ACC112 (cell line): Measurements from ENCODE around the gene C2CD4A.

Experiments
- H2AFZ ChIP-seq: fragments of 200-600 bp; sonication (generic); one replicate; pipeline ENCODE4 v1.6.0; 2017; ENCODE audit warnings: antibody characterized with exemption, low read length; ENCODE audit not compliant: unreplicated experiment
- H3K27ac ChIP-seq: fragments of 200-600 bp; sonication (generic); 2 replicates; pipeline ENCODE4 v1.5.1; 2014; ENCODE audit warnings: low read depth, mild to moderate bottlenecking, antibody characterized with exemption, low read length, moderate library complexity
- H3K27me3 ChIP-seq: fragments of 200-600 bp; sonication (generic); 2 replicates; pipeline ENCODE4 v1.6.1; 2014; ENCODE audit warnings: mild to moderate bottlenecking, antibody characterized with exemption, low read length, moderate library complexity, mixed read lengths; ENCODE audit not compliant: insufficient read depth
- H3K36me3 ChIP-seq: fragments of 200-600 bp; sonication (generic); 2 replicates; pipeline ENCODE4 v1.6.1; 2016; ENCODE audit warnings: mild to moderate bottlenecking, antibody characterized with exemption, low read length, moderate library complexity, mixed read lengths; ENCODE audit not compliant: insufficient read depth
- H3K4me1 ChIP-seq: fragments of 200-600 bp; sonication (generic); one replicate; pipeline ENCODE4 v1.6.1; 2016; ENCODE audit warnings: low read length, mixed read lengths; ENCODE audit not compliant: insufficient read depth, unreplicated experiment, control insufficient read depth
- H3K4me3 ChIP-seq: fragments of 200-600 bp; sonication (generic); 2 replicates; pipeline ENCODE4 v1.5.1; 2014; ENCODE audit warnings: mild to moderate bottlenecking, low read depth, low read length
- H3K79me2 ChIP-seq: fragments of 200-600 bp; sonication (generic); one replicate; pipeline ENCODE4 v1.6.0; 2016; ENCODE audit warnings: low read length; ENCODE audit not compliant: control insufficient read depth, unreplicated experiment, insufficient read depth

Gene C2CD4A

DNA sequence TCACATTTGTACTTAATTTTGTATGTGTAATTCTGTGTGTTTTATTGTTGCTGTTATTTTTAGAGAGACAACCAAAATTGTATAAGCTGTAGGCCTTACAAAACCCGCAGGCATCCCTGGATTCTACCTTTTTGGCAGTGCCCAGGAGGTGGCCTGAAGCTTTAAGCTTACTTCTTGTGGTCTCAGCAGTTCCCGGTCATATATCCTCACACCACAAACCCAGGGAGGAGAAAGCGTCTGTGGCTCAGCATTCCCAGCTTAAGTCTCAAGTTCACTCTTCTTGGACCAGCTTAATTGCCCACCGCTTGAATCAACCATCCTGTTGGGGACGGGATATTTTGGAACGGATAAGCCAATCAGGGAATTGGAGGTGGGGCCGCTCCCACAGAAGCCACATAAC is 36.7 kb downstream of the C2CD4A start:
- Histone ChIP-seq H3K4me1 (peaks cover 9% of the 10 kb centered on the region), H2AFZ (no peak overlapping the region), H3K27me3 (no peaks in the 10 kb centered on the region), H3K4me3 (no peak overlapping the region), H3K79me2 (no peaks in the 10 kb centered on the region), H3K27ac (no peak overlapping the region), H3K36me3 (no peaks in the 10 kb centered on the region)

DNA sequence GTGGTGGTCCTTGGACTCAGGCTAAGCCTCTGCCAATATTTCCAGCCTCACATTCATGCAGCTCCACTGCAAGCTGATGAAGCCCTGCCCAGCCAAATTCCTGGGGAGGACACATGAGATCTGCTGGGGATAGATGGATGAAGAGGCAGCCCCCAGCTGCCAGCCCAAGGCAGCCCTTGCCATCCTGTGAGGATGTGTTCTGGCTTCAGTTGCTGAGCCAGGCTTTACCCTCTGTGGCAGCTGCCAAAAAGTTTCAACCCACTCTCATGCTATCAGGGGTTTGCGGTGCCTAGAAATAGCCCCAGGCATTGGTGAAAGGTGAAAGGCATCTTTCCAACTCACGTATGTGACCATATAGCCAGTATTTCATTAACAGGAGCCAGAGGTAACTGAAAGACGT is 37.6 kb downstream of the C2CD4A start:
- no peaks in the 10 kb centered on the region for H3K27me3 ChIP-seq
- peaks cover 3% of the 10 kb centered on the region for H3K4me1 ChIP-seq
- H2AFZ ChIP-seq: no peak overlapping the region
- no peak overlapping the region for H3K27ac ChIP-seq
- no peak overlapping the region for H3K4me3 ChIP-seq
- H3K79me2 ChIP-seq: no peaks in the 10 kb centered on the region
- H3K36me3 ChIP-seq: no peaks in the 10 kb centered on the region

DNA sequence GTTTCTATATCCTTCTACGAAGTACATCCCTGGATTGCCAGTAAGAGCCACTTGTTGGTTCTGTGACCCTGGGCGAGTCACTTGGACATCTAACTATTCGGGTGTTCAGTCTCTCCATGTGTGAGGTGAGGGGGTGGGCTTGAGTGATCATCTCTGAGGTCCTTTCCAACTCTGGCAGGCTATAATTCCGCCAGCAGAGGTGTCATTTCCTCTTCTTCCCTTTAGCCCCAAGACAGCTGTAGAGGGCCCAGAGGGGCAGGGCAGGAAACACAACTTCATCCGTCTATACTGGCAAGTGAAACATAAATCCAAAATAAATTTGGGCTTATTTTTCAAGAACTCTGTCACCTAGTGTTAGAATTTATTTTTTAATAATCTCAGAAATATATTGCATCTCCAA is 38.1 kb downstream of the C2CD4A start:
- no peak overlapping the region for H3K4me3 ChIP-seq
- H3K4me1 ChIP-seq: peaks cover 5% of the 10 kb centered on the region
- no peaks in the 10 kb centered on the region for H3K36me3 ChIP-seq
- no peaks in the 10 kb centered on the region for H3K27me3 ChIP-seq
- no peak overlapping the region for H3K27ac ChIP-seq
- H3K79me2 ChIP-seq: no peaks in the 10 kb centered on the region
- no peak overlapping the region for H2AFZ ChIP-seq

DNA sequence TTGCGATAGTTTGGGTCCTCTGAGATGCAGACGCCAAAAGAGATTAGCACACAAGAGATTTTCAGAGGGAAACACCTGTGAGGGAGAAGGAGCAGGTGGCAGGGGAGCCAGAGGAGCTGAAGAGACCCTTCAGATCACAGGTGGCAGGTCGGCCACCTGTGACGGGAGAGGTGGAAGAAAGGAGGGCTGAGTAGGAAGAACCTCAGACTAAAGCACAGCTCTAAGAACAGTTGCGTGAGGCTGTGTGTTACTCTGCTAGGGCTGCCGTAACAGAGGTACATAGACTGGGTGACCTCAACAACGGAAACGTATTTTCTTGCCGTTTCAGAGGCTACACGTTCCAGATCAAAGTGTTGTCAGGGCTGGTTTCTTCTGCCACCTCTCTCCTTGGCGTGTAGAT is 38.5 kb downstream of the C2CD4A start:
- Histone ChIP-seq H3K4me3 (no peak overlapping the region), H2AFZ (no peak overlapping the region), H3K36me3 (no peaks in the 10 kb centered on the region), H3K4me1 (peaks cover 10% of the 10 kb centered on the region), H3K79me2 (no peaks in the 10 kb centered on the region), H3K27ac (no peak overlapping the region), H3K27me3 (no peaks in the 10 kb centered on the region)

DNA sequence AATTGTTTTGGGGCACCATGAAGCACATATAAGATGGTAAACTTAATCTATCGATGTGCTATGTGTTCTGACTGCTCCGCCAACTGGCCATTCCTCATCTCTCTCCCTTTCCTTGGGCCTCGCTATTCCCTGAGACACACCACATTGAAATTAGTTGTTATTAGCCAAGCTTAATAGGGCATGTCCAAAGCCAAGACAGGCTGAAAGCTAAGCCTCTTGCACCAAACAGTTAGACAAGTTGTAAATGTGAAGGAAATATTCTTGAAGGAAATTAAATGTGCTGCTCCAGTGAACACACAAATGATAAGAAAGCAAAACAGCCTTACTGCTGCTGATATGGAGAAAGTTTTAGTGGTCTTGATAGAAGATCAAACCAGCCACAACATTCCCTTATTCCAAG is 39.3 kb downstream of the C2CD4A start:
- Histone ChIP-seq H3K4me3 (no peak overlapping the region), H2AFZ (no peak overlapping the region)

DNA sequence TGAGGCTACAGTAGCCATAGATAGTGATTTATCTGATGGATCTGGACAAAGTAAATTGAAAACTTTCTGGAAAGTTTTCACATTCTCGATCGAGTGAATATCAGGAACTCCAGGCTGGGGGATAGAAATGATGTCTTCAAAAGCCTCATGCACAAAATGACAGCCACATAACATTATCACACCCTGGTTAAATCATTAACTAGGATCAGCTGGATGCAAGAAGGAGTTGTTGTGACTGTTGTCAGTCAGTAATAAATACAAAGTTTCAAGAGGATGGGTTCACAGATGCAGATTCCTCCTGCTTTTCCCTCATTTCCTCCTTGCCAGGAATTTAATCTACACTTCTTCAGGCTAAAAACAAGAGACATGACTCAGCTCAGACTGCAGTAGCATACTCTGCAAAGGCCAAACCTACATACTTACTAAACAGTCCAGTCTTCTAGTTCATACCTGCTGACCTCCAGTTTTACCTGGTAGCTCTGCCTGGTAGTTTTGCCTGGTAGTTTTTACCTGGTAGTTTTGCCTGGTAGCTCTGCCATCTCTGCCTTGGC is 40.9 kb downstream of the C2CD4A start:
- Histone ChIP-seq H3K79me2 (no peaks in the 10 kb centered on the region), H3K36me3 (no peaks in the 10 kb centered on the region), H2AFZ (peak overlapping the region; percentile 14), H3K4me3 (no peak overlapping the region), H3K27ac (no peak overlapping the region), H3K4me1 (peaks cover 26% of the 10 kb centered on the region), H3K27me3 (no peaks in the 10 kb centered on the region)

More for the DNA sequence above, 39.3 kb downstream of the C2CD4A start:
- no peaks in the 10 kb centered on the region for H3K27me3 ChIP-seq
- H3K4me1 ChIP-seq: peaks cover 17% of the 10 kb centered on the region
- H3K27ac ChIP-seq: no peak overlapping the region
- H3K79me2 ChIP-seq: no peaks in the 10 kb centered on the region
- no peaks in the 10 kb centered on the region for H3K36me3 ChIP-seq

DNA sequence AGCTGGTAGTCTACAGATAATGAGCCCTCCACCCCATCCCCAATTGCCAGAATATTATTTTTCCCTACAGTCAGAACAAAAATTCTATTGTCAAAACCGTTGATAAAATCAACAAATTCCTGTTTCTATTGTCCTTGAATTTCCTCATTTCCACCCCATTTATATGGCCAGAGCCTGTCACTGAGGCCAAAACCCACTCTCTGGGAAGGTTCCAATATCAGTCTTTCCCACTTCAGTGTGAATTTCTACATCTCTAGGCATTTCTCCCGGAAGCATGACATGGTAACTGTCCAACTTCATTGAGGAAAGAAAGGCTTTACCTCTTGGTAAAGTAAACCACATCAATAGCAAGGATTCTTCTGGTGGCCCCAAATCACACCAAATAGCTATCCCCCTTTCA is 41.6 kb downstream of the C2CD4A start:
- Histone ChIP-seq H3K27ac (no peak overlapping the region), H2AFZ (no peak overlapping the region), H3K27me3 (no peaks in the 10 kb centered on the region), H3K4me1 (peaks cover 34% of the 10 kb centered on the region), H3K36me3 (no peaks in the 10 kb centered on the region), H3K79me2 (no peaks in the 10 kb centered on the region), H3K4me3 (no peak overlapping the region)

DNA sequence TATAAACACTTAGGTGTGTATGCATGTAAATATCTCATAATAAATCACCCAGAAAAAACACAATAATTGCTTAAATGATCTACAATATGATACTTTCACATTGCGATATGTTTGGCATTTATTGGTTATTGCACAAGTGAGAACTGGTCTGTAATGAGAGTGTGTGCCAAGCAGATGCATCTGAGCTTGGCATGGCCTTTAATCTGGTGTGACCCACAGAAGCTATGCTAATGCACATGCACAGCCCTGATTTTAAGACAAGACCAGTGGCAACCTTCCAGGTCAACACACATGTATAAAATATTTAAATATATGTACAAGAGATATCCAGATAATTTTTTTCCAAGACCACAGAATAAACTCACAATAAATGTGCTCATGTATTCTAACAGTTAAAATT is 42.7 kb downstream of the C2CD4A start:
- H3K4me3 ChIP-seq: no peak overlapping the region
- peak overlapping the region; percentile 88 for H3K27ac ChIP-seq

DNA sequence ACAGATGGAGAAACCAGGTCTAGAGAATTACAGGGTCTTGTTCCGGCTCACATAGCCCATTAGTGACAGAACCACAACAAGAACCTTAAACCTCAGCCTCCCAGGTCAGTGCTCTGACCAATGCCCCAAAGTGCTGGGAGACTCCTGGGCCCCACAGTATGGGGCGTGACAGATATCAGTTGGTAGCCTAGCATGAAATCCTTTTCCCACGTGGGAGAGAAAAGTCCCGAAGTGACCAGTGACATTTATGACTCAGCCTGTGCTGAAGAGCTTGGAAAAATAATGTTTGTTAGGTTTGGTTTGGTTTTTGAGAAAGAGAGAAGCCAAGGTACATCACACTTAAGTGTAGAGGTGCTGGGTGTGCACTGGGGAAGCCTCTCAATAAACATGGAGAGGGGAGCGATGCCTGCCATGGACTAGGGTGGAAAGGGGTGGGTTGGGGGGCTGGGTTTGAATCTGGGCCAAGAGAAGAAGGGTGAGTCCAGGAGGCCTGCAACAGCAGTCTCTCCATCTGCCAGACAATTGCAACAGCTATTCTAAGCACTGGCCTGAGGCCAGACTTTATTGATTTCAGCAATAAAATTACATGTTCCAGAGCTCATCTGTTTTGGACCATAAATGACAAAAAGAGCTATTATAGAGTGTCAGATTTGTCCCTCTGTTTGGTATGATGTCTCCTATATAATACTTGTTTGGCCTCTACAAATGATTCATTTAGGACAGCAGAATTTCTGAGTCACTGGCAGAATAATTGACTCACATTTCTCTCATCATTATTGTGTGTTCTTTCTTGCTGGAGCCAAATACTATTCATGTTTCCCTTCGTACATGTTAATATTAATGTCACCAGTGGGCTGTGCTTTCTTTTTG is 43.4 kb downstream of the C2CD4A start:
- H3K4me3 ChIP-seq: peak overlapping the region; percentile 53
- H3K4me1 ChIP-seq: peaks cover 35% of the 10 kb centered on the region
- H3K27ac ChIP-seq: peak overlapping the region; percentile 88
- H3K79me2 ChIP-seq: no peaks in the 10 kb centered on the region
- H3K36me3 ChIP-seq: no peaks in the 10 kb centered on the region
- no peaks in the 10 kb centered on the region for H3K27me3 ChIP-seq
- peak overlapping the region; percentile 48 for H2AFZ ChIP-seq

More for the DNA sequence above, 42.7 kb downstream of the C2CD4A start:
- no peaks in the 10 kb centered on the region for H3K79me2 ChIP-seq
- peaks cover 35% of the 10 kb centered on the region for H3K4me1 ChIP-seq
- H3K36me3 ChIP-seq: no peaks in the 10 kb centered on the region
- no peaks in the 10 kb centered on the region for H3K27me3 ChIP-seq
- H2AFZ ChIP-seq: no peak overlapping the region

DNA sequence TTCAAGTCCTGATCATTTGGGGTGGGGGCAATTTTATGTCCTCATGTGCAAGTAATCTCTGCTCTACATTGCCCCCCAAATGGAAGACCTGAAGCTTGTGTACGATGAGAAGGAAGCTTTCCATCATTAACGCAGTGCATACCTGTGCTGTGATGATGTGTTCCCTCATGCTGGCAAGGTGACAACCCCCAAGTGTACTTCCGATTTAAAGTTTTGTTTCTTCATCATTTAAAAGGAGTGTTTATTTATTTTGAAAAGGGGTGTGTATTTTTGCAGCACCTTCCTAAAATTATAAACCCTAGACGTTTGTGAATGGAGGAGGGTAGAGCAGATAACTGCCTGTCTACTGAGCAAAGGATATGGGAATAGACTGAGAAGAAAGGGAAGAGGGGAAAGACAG is 45.3 kb downstream of the C2CD4A start:
- Histone ChIP-seq H3K36me3 (no peaks in the 10 kb centered on the region), H2AFZ (no peak overlapping the region), H3K27ac (peak overlapping the region; percentile 48; the same call in 1 of the 2 replicates), H3K4me1 (peaks cover 35% of the 10 kb centered on the region), H3K4me3 (no peak overlapping the region), H3K27me3 (no peaks in the 10 kb centered on the region), H3K79me2 (no peaks in the 10 kb centered on the region)
